Measurements from ENCODE around the gene SOAT1.

GRCh38 chr1:179393721-179394120, 100.1 kb downstream of the SOAT1 start:
- TF ChIP-seq CTCF (IDR thresholded peaks at IDR 0.05) = no peak
- TF ChIP-seq ZFX (IDR thresholded peaks at IDR 0.05; ENCODE audit: borderline replicate concordance) = no peak

Data from 22Rv1 (cell line).